ENCODE measurements around the gene COG2.

DNA sequence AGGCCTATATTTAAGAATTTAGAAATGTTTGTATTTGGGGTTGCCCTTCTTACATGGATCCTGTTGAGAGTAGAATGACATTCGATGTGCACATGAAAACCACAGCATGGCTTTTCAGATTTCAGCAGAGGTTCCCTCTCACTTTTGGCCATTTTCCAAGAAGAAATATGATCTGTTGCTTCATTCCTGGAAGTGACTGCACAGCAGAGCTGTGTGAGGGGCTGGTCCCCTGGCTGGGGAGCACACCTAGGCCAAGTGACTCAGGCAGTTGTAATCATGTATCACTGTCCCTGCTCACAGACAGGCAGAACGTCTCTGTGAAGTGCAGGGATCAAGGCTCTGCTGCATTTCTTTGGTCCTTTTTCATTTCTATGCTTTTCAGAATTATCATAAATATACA, 39.3 kb downstream of the COG2 start:
- TF ChIP-seq MAX (IDR thresholded peaks at IDR 0.05) (no peak), RAD21 (IDR thresholded peaks at IDR 0.05 in 1 of 2, conservative IDR thresholded peaks at IDR 0.05 in 1 of 2; ENCODE audit: low read depth in 2 of 2, low read length in 2 of 2) (no peak), POLR2AphosphoS5 (IDR thresholded peaks at IDR 0.05; ENCODE audit: low read depth, low read length) (no peak), KDM5A (IDR thresholded peaks at IDR 0.05; ENCODE audit: low read length) (no peak)
- TF ChIP-seq, protein P1, sequence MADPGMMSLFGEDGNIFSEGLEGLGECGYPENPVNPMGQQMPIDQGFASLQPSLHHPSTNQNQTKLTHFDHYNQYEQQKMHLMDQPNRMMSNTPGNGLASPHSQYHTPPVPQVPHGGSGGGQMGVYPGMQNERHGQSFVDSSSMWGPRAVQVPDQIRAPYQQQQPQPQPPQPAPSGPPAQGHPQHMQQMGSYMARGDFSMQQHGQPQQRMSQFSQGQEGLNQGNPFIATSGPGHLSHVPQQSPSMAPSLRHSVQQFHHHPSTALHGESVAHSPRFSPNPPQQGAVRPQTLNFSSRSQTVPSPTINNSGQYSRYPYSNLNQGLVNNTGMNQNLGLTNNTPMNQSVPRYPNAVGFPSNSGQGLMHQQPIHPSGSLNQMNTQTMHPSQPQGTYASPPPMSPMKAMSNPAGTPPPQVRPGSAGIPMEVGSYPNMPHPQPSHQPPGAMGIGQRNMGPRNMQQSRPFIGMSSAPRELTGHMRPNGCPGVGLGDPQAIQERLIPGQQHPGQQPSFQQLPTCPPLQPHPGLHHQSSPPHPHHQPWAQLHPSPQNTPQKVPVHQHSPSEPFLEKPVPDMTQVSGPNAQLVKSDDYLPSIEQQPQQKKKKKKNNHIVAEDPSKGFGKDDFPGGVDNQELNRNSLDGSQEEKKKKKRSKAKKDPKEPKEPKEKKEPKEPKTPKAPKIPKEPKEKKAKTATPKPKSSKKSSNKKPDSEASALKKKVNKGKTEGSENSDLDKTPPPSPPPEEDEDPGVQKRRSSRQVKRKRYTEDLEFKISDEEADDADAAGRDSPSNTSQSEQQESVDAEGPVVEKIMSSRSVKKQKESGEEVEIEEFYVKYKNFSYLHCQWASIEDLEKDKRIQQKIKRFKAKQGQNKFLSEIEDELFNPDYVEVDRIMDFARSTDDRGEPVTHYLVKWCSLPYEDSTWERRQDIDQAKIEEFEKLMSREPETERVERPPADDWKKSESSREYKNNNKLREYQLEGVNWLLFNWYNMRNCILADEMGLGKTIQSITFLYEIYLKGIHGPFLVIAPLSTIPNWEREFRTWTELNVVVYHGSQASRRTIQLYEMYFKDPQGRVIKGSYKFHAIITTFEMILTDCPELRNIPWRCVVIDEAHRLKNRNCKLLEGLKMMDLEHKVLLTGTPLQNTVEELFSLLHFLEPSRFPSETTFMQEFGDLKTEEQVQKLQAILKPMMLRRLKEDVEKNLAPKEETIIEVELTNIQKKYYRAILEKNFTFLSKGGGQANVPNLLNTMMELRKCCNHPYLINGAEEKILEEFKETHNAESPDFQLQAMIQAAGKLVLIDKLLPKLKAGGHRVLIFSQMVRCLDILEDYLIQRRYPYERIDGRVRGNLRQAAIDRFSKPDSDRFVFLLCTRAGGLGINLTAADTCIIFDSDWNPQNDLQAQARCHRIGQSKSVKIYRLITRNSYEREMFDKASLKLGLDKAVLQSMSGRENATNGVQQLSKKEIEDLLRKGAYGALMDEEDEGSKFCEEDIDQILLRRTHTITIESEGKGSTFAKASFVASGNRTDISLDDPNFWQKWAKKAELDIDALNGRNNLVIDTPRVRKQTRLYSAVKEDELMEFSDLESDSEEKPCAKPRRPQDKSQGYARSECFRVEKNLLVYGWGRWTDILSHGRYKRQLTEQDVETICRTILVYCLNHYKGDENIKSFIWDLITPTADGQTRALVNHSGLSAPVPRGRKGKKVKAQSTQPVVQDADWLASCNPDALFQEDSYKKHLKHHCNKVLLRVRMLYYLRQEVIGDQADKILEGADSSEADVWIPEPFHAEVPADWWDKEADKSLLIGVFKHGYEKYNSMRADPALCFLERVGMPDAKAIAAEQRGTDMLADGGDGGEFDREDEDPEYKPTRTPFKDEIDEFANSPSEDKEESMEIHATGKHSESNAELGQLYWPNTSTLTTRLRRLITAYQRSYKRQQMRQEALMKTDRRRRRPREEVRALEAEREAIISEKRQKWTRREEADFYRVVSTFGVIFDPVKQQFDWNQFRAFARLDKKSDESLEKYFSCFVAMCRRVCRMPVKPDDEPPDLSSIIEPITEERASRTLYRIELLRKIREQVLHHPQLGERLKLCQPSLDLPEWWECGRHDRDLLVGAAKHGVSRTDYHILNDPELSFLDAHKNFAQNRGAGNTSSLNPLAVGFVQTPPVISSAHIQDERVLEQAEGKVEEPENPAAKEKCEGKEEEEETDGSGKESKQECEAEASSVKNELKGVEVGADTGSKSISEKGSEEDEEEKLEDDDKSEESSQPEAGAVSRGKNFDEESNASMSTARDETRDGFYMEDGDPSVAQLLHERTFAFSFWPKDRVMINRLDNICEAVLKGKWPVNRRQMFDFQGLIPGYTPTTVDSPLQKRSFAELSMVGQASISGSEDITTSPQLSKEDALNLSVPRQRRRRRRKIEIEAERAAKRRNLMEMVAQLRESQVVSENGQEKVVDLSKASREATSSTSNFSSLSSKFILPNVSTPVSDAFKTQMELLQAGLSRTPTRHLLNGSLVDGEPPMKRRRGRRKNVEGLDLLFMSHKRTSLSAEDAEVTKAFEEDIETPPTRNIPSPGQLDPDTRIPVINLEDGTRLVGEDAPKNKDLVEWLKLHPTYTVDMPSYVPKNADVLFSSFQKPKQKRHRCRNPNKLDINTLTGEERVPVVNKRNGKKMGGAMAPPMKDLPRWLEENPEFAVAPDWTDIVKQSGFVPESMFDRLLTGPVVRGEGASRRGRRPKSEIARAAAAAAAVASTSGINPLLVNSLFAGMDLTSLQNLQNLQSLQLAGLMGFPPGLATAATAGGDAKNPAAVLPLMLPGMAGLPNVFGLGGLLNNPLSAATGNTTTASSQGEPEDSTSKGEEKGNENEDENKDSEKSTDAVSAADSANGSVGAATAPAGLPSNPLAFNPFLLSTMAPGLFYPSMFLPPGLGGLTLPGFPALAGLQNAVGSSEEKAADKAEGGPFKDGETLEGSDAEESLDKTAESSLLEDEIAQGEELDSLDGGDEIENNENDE (IDR thresholded peaks at IDR 0.05; ENCODE audit: insufficient replicate concordance, low read length): no peak

Measured in H1 (cell line).